ENCODE results near the gene CRYGC. TPM values are rescaled to one million over a fixed set of nuclear protein-coding genes. Genes with fewer than 3 reads are reported as not detected.
"Not testable (repeated sequence)": the region's sequence is repeated elsewhere in the genome, so short reads cannot be mapped to it uniquely, and the experiment has no call there.

The CRYGC gene
- total RNA-seq, 1 donor from 2014 or later: not detected

DNA sequence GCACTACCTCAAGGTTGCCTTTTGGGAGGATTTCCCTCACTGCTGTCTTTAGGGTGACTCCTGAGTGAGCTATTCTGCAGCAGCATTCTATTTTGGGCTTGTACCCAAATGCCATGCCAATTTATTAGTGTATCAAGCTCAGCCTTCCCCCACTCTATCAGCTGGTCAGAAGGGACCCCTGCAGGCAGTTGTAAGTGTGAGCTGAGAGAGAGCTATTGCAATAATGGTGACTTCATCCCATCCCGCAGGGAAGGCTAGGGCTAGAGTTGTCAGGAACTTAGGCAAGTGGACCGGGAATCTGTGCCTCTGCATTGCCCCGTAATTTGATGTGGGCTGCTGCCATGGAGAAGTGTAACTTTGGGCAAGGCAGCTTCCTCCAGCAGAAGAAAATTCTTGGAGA is 18.1 kb upstream of the CRYGC start:
- no peak for DNase-seq
- H3K36me3 Mint-ChIP-seq (ENCODE audit: low read depth): no peaks in the 10 kb centered on the region
- peaks cover 10% of the 10 kb centered on the region for H3K27me3 Mint-ChIP-seq
- no peaks in the 10 kb centered on the region for H3K9me3 Mint-ChIP-seq
- no peak overlapping the region for H3K27ac Mint-ChIP-seq
- intact Hi-C loops (cut with micrococcal nuclease): no loop called here
- H3K4me1 Mint-ChIP-seq: no peaks in the 10 kb centered on the region
- H3K4me3 Mint-ChIP-seq: no peak overlapping the region

DNA sequence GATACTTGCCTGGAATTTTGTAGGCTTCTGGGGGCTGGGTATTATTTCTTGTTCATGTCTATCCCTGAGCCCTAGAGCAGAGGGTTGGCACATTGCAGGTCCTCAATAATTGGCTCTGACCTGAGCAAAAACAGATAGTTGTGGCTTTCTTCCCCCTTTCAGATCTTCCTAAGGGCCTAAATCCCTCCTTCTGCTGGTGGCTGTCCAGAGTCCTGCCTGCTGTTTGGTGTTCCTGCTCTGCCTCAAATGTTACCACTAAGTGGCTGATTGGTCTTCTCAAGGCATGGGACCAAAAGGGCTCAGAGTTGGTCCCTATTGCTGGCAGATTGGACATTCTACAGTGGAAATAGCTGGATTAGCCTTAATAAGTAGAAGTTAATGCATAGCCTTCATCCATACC is 17.4 kb upstream of the CRYGC start:
- Mint-ChIP-seq H3K27me3 (peaks cover 6% of the 10 kb centered on the region), H3K4me1 (no peaks in the 10 kb centered on the region), H3K36me3 (ENCODE audit: low read depth) (no peaks in the 10 kb centered on the region), H3K4me3 (no peak overlapping the region), H3K27ac (no peak overlapping the region), H3K9me3 (no peaks in the 10 kb centered on the region)
- no peak for DNase-seq
- intact Hi-C loops (cut with micrococcal nuclease): no loop called here

DNA sequence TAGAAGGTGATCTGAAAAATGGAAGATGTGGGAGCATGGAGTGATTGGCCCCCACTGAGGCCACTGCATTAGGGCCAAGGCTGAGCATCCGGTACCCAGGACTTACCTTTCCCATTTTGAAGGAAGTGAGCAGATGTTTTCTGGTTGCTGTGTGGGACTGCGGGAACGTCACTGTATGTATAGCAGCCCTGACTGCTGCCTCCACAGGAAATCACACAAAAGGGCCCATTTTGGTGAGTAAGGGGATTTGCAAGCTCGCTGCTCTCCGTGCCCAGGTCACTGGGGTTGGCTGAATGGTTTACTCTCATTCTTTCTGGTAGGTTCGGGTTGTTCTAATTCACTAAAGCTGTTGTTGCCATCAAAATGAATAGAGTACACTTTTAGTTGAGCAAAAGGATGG is 16.4 kb upstream of the CRYGC start, which contains the start of gene CRYGB:
TSS of gene CRYGB (minus strand) at position 153 of the 400 bp plus-strand sequence. CDS start at position 115, 38 bp downstream.
- Mint-ChIP-seq H3K4me3 (no peak within 1 kb of the TSS), H3K27ac (no peak within 1 kb of the TSS), H3K27me3 (peaks cover 6% of the 10 kb centered on the region), H3K36me3 (ENCODE audit: low read depth) (no peaks in the 10 kb centered on the region), H3K9me3 (no peaks in the 10 kb centered on the region), H3K4me1 (no peaks in the 10 kb centered on the region)
- DNase-seq: no peak
- intact Hi-C loops (cut with micrococcal nuclease): no loop called here

- no peak overlapping the region for H3K4me3 Mint-ChIP-seq
- intact Hi-C loops (cut with micrococcal nuclease): no loop called here
- H3K36me3 Mint-ChIP-seq (ENCODE audit: low read depth): no peaks in the 10 kb centered on the region
- H3K27me3 Mint-ChIP-seq: no peaks in the 10 kb centered on the region
- no peaks in the 10 kb centered on the region for H3K4me1 Mint-ChIP-seq
- no peak overlapping the region for H3K27ac Mint-ChIP-seq
- DNase-seq: no peak
- H3K9me3 Mint-ChIP-seq: no peaks in the 10 kb centered on the region
These were observed 13.5 kb upstream of the CRYGC start for GRCh38 chr2:208142925-208143799.

DNA sequence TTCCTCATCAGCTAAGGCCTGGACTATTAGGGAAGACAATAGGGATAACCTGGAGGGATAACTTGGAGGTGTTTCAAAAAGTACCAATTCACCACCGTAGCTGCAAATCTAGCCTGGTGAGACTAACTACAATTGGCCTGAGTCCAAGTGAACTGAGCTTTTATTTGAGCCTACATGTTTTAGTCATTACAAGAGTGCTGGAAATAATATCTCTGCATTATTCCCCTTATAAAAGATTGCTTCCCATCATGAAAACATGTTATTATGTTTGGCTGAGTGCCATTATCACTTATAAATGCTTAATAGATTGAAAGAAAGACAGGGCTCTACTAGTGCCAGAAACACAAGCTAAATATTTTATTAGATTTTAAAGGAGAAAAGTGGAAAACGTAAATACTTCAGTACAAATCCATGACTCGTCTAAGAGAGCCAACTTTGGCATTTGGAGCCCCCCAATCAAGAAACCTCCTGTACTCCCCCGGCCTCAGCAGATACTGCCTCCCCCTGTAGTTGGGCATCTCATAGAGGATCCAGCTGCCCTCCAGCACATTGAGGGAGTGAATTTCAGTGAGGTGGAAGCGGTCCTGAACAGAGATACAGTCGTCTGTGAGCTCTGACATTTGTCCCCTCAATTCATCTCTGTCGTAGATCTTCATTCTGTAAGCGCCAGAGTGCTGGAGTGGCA is 12.8 kb upstream of the CRYGC start:
- Mint-ChIP-seq H3K27ac (no peak overlapping the region), H3K36me3 (ENCODE audit: low read depth) (no peaks in the 10 kb centered on the region), H3K9me3 (peaks cover 3% of the 10 kb centered on the region), H3K4me3 (no peak overlapping the region), H3K4me1 (no peaks in the 10 kb centered on the region), H3K27me3 (no peaks in the 10 kb centered on the region)
- DNase-seq: no peak
- intact Hi-C loops (cut with micrococcal nuclease): no loop called here

DNA sequence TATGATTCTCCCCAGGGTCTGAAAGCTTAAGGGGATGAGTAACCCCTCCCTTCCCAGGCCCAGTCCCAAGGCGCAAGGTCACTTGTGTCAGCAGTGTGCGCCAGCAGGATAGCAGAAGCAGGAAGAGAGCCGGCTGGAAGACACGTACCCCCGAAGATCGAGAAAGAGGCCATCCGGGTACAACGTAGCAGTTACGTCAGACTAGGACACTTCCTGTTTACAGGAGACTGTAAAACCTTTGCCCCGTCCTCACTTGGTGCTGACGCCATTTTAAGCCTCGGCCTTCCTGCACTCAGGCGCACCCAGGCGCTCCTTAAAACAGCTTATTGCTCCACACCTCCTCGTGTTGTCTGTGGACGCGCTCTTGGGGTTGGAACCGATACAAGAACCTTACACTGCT is 9.8 kb upstream of the CRYGC start:
- intact Hi-C loops (cut with micrococcal nuclease): no loop called here
- H3K4me3 Mint-ChIP-seq: no peak overlapping the region
- H3K4me1 Mint-ChIP-seq: peaks cover 6% of the 10 kb centered on the region
- no peaks in the 10 kb centered on the region for H3K36me3 Mint-ChIP-seq (ENCODE audit: low read depth)
- peaks cover 3% of the 10 kb centered on the region for H3K9me3 Mint-ChIP-seq
- H3K27ac Mint-ChIP-seq: no peak overlapping the region
- DNase-seq: no peak
- no peaks in the 10 kb centered on the region for H3K27me3 Mint-ChIP-seq

DNA sequence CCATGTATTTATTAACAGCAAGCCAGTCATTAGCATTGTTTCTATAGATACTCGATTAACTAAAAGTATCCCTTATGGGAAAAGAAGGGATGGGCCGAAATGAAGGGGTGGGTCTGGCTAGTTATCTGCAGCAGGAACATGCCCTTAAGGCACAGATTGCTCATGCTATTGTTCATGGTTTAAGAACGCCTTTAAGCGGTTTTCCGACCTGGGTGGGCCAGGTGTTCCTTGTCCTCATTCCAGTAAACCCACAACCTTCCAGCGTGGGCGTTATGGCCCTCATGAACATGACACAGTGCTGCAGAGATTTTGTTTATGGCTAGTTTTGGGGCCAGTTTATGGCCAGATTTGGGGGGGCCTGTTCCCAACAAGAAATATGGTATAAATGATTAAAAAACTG is 8.7 kb upstream of the CRYGC start:
- DNase-seq; H3K9me3 Mint-ChIP-seq; H3K27me3 Mint-ChIP-seq; intact Hi-C loops (cut with micrococcal nuclease); H3K36me3 Mint-ChIP-seq (ENCODE audit: low read depth); H3K27ac Mint-ChIP-seq; H3K4me1 Mint-ChIP-seq; H3K4me3 Mint-ChIP-seq: not testable (repeated sequence)

GRCh38 chr2:208136716-208137094 is 7.1 kb upstream of the CRYGC start:
- Mint-ChIP-seq H3K4me3 (no peak overlapping the region), H3K9me3 (peaks cover 3% of the 10 kb centered on the region), H3K4me1 (peaks cover 6% of the 10 kb centered on the region), H3K36me3 (ENCODE audit: low read depth) (no peaks in the 10 kb centered on the region), H3K27me3 (peaks cover 2% of the 10 kb centered on the region), H3K27ac (no peak overlapping the region)
- intact Hi-C loops (cut with micrococcal nuclease): no loop called here
- no peak for DNase-seq

DNA sequence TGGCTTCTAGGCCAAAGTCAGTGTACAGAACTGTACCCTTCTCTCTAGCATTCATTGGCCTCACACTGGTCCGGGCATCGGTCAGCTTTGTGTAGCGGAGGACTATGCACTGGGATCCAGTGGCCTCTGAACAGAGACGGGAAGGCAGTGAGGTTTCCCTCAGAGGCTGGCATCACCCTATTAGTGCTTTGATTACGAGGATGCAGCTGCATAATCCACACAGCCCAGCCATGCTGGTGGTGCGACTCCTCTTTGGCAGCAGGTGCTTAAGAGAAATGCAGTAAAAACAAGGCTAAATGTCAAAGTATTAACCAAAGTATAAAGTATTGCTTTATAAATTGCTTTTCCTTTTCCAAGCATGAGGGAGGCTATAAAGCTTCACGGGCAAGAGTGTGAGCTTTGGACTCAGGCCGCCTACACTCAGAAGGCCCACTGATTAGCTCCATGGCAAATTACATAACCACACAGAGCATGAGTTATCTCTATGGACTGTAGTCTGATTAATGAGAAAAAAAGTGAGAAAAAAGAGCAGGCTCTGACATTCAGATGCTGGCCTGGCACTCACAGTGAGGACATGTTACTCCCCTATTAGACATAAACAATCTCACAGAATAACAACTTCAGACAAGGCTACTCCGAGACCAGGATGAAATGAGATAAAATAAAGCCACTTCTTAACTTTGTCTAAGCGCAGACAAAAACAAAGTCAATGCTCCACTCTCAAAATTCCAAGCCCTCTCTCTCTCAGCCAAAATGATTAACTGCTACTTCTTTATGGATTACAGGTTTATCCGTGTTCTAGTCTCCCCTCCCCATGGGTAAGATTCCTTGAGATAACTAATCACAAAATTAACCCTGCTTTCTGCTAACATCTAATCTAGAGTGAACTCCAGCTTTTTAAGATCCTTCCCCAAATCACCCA is 6.4 kb upstream of the CRYGC start:
- H3K27ac Mint-ChIP-seq: no peak overlapping the region

DNA sequence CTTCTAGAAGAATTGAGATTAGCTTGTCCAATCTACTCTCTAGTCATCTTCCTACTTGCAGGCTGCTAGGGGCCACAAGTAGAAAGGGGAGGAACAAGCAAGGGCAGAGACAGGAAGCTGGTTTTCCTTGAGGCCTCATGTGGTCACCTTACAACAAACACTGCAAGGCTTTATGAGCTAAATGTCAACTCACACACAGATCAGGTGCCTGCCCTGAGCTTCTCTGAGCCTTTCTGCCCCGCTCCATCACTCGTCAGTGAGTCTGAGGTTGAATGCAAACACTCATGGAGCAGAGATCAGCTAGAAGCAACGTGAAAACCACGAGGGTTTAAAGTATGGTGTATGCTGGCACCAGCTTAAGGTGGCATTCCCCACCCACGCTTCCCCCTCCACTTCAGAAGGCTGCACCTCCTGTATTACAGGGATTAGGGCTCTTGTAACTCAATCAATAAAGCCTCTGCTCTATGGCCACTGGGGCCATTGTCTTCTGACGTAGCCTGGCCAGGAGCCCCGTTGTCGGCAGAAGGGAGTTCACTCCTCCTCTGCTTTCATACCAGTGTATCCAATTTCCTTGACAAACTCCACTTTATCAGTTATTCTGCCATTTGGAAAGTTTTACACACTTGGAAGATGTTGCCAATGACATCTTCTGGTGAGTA is 5.4 kb upstream of the CRYGC start:
- peaks cover 6% of the 10 kb centered on the region for H3K4me1 Mint-ChIP-seq
- H3K4me3 Mint-ChIP-seq: no peak overlapping the region
- peak overlapping the region; percentile 11 for H3K27ac Mint-ChIP-seq

More for the DNA sequence above, 6.4 kb upstream of the CRYGC start:
- intact Hi-C loops (cut with micrococcal nuclease): no loop called here
- Mint-ChIP-seq H3K27me3 (peaks cover 2% of the 10 kb centered on the region), H3K4me3 (no peak overlapping the region), H3K9me3 (peaks cover 3% of the 10 kb centered on the region), H3K4me1 (peaks cover 6% of the 10 kb centered on the region), H3K36me3 (ENCODE audit: low read depth) (no peaks in the 10 kb centered on the region)
- no peak for DNase-seq

GRCh38 chr2:208130712-208131110 is 1.1 kb upstream of the CRYGC start:
- DNase-seq: no peak
- Mint-ChIP-seq H3K4me1 (peaks cover 6% of the 10 kb centered on the region), H3K36me3 (ENCODE audit: low read depth) (no peaks in the 10 kb centered on the region), H3K4me3 (no peak overlapping the region), H3K27me3 (peaks cover 16% of the 10 kb centered on the region), H3K27ac (no peak overlapping the region), H3K9me3 (no peaks in the 10 kb centered on the region)
- intact Hi-C loops (cut with micrococcal nuclease): no loop called here

More for the DNA sequence above, 5.4 kb upstream of the CRYGC start:
- H3K9me3 Mint-ChIP-seq: peaks cover 3% of the 10 kb centered on the region
- no peaks in the 10 kb centered on the region for H3K36me3 Mint-ChIP-seq (ENCODE audit: low read depth)
- H3K27me3 Mint-ChIP-seq: peaks cover 2% of the 10 kb centered on the region
- peak; percentile 66 for DNase-seq
- intact Hi-C loops (cut with micrococcal nuclease): no loop called here

DNA sequence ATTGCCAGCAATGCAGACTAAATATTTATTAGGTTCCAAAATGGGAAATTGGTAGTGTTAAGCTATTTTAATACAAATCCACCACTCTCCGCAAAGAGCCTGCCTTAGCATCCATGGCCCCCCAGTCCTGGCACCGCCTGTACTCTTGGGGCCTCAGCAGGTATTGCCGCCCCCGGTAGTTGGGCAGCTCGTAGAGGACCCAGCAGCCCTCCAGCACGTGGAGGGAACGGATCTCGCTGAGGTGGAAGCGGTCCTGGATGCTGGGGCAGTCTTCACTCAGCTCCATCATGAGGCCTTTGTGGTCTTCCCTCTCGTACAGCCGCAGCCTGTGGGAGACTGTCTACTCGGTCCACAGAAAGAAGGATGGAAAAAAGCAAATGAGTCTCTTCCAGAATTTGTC is 1.5 kb downstream of the CRYGC start:
- Mint-ChIP-seq H3K4me1 (peaks cover 2% of the 10 kb centered on the region), H3K27me3 (peaks cover 35% of the 10 kb centered on the region), H3K9me3 (no peaks in the 10 kb centered on the region), H3K27ac (no peak overlapping the region), H3K36me3 (ENCODE audit: low read depth) (no peaks in the 10 kb centered on the region), H3K4me3 (no peak overlapping the region)
- intact Hi-C loops (cut with micrococcal nuclease): no loop called here
- DNase-seq: no peak

DNA sequence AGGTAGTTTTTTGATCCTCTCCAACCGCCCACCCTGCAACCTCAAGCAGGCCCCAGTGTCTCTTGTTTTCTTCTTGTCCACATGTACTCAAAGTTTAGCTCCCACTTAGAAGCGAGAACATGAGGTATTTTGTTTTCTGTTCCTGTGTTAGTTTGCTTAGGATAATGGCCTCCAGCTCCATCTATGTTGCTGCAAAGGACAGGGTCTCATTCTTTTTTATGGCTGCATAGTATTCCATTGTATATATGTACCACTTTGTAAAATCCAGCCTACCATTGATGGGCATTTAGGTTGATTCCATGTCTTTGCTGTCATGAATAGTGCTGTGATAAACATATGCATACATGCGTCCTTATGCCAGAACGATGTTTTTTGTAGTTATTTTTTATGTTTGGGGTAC is 2.5 kb downstream of the CRYGC start:
- H3K9me3 Mint-ChIP-seq: no peaks in the 10 kb centered on the region
- H3K27ac Mint-ChIP-seq: no peak overlapping the region
- no peaks in the 10 kb centered on the region for H3K36me3 Mint-ChIP-seq (ENCODE audit: low read depth)
- intact Hi-C loops (cut with micrococcal nuclease): no loop called here
- H3K4me3 Mint-ChIP-seq: no peak overlapping the region
- peaks cover 2% of the 10 kb centered on the region for H3K4me1 Mint-ChIP-seq
- no peak for DNase-seq
- peaks cover 33% of the 10 kb centered on the region for H3K27me3 Mint-ChIP-seq

Measured in activated CD4-positive, alpha-beta T cell treated with anti-CD3 and anti-CD28 coated beads, Interleukin-2, amount 10 ng/mL, durations not matched to agents 24 days and 14 days (primary cell).